ENCODE measurements around the gene TMEM19. TPM values are rescaled to one million over a fixed set of nuclear protein-coding genes. Genes with fewer than 3 reads are reported as not detected.

Gene TMEM19
- total RNA-seq, 1 experiment from 2014 or later, result 14.3 TPM

Other genes starting within 250 kb of the TMEM19 start
- 0.04 and 0.46 TPM in 2 replicates for gene LGR5, start 246.3 kb upstream of the TMEM19 start, total RNA-seq (2014; rRNA removed)
- gene ZFC3H1, start 22.2 kb upstream of the TMEM19 start, total RNA-seq (2014; rRNA removed), result 13.7 and 18.5 TPM in 2 replicates
- gene THAP2, start 21.8 kb upstream of the TMEM19 start, total RNA-seq (2014; rRNA removed), result 1.2 and 2.4 TPM in 2 replicates
- gene RAB21, start 68.8 kb downstream of the TMEM19 start, total RNA-seq (2014; rRNA removed), result 27.3 and 28.9 TPM in 2 replicates
- gene TBC1D15, start 153.7 kb downstream of the TMEM19 start, total RNA-seq (2014; rRNA removed), result 9.7 and 12.5 TPM in 2 replicates

All from PC-3 (cell line).